NCI-H82 treated with DMSO at 0.1 percent for 48 hours (cell line): ENCODE results near the gene TAS2R3.
"Not testable (repeated sequence)": the region's sequence is repeated elsewhere in the genome, so short reads cannot be mapped to it uniquely, and the experiment has no call there.

ENCODE experiments used
- DNase-seq: peaks from one replicate; lab custom pipeline; 2025; ENCODE audit not compliant: unreplicated experiment; lab: John Stamatoyannopoulos, UW

The TAS2R3 gene, protein sequence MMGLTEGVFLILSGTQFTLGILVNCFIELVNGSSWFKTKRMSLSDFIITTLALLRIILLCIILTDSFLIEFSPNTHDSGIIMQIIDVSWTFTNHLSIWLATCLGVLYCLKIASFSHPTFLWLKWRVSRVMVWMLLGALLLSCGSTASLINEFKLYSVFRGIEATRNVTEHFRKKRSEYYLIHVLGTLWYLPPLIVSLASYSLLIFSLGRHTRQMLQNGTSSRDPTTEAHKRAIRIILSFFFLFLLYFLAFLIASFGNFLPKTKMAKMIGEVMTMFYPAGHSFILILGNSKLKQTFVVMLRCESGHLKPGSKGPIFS

DNA sequence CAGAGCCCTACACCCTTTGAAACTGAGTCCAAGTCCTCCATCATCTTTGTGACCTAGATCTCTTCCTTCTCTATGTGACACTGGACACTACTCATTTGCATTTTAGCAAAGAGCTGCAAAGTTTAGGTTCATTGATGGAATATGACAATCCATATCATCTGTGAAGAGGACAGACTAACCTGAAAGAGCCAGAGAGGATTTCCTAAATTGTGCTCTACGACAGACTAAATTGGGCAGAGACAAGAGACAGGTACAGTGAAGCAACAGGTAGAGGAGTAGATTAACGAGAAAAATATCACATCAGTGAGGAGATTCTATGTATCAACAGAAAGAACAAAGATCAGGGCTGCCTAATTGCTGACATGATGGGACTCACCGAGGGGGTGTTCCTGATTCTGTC lies at the start of gene TAS2R3:
TAS2R3 (plus strand) TSS at position 301 of the 400 bp plus-strand sequence; CDS start at position 363, 62 bp downstream.
- no peak for DNase-seq

DNA sequence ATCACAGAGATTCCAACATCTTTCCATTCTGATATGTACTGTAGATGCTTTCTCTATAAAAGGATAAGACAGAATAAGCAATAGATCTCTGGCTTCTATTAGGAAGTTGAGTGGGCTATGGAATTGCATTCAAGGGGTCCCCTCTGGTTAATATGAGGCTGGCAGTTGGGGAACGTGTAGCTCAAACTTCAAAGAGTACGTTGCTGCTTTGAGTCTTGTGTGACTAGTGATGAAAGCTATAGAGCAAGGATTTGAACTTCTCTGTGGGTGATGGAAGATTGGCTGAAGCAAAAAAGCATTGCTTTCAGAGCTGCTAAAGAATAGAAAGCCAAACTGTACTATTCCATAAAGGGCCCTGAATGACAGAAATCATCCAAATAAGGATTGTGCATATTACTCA lies 49.3 kb upstream of the TAS2R3 start:
- DNase-seq: no peak

DNA sequence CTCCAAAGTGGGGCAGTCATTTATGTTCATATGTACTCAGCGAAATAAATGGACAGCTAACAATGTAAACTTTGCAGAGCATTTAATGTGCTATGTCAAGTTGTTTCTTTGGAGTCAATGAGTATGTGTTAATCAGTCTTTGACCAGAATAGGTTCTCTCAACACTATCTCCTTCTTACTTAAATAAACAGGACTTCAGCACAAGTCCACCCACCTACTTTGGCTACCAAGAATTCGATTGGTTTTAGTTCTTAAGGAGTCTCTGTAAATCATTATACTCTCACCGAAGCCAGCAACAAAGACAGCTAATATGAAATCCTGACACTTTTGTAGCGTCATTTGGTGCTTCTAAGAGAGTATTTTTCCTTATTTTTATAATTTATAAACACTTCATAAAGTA lies 48.9 kb upstream of the TAS2R3 start:
- no peak for DNase-seq

DNA sequence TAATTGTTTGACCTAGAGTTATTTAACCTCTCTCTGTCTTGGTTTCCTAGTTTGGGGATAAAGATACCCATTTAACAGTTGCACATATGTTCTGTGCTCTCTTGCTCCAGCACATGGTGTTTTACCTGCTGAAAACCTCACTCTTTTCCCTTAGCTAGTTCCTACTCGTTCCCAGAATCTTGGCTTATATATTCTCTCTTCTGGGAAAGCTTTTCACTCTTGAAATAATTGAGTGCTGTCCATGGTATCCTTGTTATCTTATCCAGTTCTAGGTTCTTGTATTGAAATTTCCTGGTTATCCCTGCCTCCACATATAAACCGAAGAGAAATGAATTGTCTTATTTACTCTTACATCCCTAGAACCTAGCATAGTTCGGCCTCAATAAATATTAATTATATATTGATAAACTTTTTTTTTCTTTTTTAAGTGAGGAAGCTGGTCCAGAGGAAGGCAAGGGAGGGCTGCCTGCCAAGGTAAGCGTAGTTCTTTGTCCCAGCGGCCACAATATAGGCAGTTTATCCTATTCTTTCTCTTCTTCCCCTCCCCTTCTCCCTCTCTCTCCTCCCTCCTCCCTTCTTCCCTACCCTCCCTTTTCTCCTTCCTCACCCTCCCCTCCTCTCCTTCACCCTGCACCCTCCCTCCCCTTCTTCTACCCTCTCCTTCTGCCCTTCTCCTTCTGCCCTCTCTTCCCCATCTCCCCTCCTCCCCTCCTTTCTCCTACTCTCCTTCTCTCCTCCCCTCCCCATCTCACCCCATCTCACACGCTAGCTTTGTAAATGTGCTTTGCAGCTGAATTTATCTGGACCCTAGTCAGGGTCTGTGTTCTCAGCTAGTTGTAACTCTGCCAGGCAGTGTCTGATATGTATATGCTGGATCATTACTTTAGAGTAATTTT lies 47.9 kb upstream of the TAS2R3 start:
- DNase-seq: no peak

DNA sequence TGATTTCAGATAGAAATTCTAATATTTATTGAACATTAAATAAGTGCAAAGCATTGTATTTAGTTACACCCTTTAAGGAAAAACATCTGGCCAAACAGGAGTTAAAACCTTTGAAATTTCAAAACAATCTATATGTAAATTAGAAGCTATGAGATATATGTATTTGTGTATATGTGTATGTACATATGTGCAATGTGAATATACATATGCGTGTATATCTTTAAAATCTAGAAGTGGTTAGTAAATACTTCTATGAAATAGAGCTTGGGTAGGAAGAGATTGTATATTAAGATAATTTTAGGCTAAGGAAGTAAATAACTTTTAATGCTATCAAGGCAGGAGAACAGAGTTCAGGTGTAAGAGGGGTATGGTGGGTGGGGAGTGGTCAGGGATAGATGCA lies 46.4 kb upstream of the TAS2R3 start:
- no peak for DNase-seq

DNA sequence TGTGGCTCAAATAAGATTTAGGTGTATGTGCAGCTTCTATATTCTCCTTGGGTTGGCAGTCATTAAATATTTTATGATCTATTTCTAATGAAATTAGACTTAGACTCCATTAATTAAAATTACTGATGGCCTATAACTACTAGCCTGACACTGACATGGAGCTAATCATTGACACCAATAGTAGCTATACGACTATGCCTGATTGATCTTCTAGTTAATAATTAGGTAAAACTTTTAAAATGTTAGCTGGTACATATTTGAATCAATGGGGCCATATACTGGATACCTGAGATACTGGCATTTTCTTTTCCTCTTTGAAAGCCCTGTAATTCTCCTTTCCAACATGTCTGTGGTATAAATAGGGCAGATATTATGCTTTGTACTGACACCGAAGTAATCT lies 41.4 kb upstream of the TAS2R3 start:
- no peak for DNase-seq

DNA sequence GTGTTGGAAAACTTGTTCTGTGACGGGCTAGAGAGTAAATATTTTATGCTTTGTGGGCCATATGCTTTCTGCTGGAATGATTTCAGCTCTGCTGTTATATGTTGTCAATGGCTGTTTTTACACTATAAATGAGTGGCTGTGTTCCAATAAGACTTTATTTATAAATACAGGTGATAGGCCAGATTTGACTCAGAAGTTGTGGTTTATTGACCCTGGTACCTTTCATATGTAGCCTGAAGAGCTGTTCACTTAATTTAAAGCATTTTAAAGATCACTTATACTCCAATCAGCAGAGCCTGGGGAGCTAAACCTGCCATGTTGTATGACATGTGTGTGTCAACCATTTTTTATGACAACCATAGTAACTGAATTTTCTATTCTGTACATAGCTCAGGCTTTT lies 34.9 kb upstream of the TAS2R3 start:
- DNase-seq: no peak

DNA sequence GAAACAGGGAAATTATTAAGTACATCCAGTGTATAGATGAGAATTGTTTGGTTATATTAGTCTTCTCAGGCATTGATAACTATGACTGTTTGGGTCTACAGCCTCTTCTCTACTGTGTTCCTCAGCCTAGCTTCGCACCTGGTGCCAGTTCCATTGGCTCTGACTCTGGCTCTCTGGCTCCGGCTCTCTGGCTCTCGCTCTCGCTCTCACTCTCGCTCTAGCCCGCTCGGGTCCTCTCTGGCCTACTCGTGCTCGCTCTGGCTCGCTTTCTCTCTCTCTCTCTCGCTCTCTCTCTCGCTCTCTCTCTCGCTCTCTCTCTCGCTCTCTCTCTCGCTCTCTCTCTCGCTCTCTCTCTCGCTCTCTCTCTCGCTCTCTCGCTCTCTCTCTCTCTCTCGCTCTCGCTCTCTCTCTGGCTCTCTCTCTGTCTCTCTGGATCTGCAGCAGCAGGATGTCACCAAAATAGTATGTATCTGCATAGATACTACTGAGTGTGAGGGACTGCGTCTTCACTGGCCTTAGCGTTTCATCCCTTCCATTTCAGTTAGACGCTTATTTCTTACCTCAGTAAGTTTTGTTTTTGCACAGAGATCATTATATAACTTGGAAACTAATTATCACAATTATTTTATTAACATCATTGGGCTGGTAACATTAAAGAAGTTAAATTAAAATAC lies 32.3 kb upstream of the TAS2R3 start:
- DNase-seq: no peak

DNA sequence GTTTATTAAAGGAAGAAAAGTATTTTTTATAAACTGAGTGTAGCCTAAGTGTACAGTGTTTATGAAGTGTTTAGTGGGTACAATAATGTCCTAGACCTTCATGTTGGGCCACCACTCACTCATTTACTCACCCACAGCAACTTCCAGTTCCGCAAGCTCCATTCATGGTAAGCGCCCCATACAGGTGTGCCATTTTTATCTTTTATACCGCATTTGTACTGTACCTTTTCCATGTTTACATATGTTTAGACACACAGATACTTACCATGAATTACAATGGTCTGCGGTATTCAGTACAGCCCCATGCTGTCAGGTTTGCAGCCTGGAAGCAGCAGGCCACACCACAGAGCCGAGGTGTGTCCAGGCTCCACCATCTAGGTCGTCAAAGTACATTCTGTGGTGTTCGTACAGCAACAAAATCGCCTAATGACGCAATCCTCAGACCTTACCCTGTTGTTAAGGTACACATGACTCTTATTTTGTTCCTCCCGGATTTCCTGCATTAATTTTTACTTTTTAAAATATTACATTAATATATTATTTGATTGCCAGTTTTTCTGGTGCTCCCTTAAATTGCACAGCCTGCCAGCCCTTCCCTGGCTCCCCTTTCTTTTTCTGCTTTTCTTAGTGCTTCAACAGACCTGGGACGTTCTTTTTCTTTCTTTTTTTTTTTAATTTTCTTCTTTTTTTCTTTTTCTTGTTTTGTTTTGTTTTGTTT lies 26.6 kb upstream of the TAS2R3 start:
- DNase-seq: no peak

DNA sequence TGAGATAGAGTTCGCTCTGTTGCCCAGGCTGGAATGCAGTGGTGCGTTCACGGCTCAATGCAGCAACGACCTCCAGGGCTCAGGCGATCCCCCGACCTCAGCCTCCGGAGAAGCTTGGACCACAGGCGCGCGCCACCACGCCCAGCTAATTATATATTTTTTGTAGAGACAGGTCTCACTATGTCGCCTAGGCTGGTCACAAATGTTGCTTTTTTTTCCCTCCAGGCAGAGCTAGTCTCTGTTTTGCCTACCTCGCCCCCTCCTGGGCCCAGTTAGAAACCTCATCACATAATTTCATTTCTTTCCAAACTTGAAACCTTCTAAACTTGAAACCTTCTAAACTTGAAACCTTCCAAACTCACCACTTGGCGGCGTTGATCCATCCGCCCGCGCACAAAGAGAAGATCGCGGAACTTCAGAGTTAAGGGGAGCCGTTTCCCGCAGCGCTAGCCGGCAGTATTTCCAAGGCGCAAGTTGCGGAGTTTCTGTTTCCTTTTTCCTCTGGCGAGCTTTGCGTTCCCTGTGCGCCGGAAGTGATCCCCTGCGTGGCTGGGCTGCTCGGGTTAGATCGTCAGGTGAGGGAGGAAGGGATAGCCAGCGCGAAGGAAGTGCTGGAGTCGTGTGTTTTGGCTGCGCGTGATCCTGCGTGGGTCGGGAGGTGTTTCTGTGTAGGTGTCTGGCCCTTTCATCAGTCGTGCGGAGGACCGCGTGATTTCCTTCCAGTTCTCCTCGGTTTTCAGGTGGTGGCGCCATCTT lies 25.9 kb upstream of the TAS2R3 start, which contains the start of gene SSBP1:
SSBP1 (plus strand) TSS at position 523 of the 756 bp plus-strand sequence. CDS start 809 bp downstream, outside the sequence.
- DNase-seq: peak; percentile 94

DNA sequence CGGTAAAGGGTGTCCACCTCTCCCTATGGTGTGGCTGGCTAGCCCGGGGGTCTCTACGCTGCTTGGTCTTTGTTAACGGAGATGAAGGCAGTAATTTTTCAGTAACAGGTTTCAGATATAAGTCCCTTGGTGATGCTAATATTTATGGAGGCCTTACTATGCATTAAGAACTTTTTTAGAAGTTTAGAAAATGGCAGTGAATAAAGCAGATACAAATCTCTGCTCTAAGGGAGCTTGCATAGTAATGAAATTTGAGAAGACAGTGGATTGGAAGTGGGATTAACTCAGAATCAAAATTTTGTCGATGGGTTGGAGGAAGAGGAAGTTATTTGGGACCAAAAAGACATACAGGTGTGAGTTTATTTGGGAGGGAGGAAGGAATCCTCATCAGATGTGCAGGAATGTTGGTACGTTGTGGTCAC lies 25.3 kb upstream of the TAS2R3 start:
- DNase-seq: no peak

DNA sequence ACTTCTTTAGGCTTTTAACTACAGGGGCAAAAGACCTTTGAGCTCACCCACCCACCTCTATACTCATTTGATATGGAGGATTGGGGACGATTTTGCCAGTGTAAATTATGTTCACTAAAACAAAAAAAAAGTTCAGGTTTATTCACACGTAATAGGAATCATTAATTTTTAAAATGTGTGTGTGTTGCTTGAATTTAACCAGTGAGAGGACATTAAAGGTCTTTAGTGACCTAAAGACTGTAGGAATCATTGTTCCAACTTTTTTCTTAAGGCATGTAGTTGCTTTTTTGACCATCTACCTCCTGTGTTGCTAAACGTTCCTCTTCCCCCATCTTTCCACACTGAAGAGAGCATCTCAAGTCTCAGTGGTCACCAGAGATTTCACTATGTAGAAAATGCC lies 24.6 kb upstream of the TAS2R3 start:
- no peak for DNase-seq

DNA sequence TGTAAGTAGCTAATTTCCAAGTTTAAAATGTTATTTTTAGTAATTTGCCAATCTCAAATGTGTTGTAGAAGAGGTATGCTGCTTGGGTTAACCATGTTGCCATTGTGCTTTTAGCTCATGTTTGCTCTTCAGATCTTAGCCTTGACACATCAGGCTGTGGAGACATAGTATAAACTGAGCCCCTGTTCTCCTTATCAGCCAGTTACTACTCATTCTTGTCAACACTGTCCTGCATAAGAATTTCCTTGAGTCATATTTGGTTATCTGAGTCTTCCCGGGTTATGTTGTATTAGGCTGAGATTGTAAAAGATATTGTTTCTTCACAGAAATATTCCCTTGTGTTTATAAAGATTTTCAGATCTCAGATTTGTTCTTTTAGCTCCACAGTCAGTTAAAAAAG lies 21.7 kb upstream of the TAS2R3 start:
- no peak for DNase-seq

DNA sequence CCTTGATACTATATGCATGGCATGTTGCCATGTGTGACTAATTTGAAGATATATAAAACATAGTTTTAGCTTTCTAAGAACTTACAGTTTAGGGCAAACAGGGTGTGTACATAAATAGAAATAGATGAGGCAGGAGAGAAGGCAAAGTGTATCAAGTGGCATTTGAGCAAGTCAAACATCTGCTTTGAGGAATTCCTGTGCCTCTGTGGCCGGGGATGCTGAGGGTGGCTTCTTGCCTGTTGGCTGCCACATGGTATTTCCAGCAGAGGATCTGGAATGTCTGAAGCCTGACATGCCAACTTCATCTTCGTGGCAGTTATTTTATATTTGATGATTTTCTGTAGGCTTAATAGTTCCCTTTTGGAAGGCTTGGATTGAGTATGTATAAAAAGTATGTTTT lies 19.8 kb upstream of the TAS2R3 start:
- DNase-seq: no peak

DNA sequence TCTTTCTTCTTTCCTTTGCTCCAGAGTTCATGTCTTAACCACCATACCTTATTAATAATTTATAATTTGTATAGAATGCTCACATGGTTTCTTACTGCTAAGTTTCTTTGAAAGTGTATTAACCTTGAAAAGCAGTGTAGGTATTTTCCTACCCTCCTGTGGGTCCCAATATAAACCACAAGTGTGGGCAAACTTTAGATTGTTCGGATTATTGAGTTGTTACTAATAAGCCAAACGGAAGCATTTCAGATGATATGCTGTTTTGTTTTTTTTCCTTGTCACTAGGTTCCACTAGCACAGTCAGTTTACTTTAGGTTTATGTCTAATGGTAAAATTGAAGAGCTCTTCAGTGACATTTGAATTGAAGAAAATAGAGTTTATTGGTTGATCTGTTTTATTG lies 15.5 kb upstream of the TAS2R3 start:
- DNase-seq: no peak

DNA sequence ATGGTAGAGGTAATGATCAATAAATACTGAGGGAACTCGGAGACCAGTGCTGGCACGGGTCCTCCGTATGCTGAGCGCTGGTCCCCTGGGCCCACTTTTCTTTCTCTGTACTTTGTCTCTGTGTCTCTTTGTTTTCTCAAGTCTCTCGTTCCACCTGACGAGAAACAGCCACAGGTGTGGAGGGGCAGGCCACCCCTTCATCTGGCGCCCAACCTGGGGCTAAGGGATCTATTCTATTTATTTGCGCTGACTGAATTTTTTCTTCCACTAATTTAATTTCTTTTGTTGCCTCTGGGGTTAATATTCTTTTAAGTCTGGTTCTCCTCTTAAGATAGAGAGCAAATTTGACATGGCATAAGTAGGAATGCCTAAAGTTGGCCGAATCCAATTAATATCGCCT lies 12.0 kb upstream of the TAS2R3 start:
- DNase-seq: not testable (repeated sequence)

DNA sequence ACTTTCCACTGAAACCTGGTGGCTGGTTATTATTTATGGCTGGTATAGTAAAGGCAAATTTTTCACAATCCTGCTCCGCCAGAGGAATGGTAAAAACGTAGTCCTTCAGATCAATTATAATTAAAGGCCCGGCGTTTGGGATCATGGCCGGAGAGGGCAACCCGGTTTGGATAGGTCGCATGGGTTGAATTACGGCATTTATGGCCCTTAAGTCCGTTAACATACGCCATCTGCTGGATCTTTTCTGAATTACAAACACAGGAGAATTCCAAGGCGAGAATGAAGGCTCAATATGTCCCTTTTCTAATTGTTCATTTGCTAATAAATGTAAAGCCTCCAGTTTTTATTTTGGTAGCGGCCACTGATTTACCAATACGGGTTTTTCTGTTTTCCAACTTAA lies 11.3 kb upstream of the TAS2R3 start:
- no peak for DNase-seq

DNA sequence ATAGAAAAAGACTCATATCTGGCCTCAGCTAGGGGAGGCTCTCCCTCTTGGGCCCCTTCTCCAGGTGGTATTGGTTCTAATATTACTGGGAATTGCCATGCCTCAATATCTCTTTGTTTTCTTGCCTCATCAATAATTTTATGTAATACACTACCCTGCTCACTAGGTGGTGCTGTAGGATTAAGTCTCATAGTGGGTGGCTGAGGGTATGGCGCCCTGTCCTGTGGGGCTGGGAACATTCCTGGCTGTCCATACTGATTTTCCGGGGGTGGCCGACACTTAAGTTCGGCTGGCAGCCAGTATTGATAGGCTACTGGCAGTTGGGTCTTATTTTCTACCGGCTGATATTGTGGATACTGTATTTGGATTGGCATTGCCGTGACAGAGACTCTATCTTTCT lies 9.0 kb upstream of the TAS2R3 start:
- DNase-seq: no peak

DNA sequence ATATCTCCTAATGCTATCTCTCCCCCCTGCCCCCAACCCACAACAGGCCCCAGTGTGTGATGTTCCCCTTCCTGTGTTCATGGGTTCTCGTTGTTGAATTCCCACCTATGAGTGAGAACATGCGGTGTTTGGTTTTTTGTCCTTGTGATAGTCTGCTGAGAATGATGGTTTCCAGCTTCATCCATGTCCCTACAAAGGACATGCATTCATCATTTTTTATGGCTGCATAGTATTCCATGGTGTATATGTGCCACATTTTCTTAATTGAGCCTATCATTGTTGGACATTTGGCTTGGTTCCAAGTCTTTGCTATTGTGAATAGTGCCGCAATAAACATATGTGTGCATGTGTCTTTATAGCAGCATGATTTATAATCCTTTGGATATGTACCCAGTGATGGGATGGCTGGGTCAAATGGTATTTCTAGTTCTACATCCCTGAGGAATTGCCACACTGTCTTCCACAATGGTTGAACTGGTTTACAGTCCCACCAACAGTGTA lies 6.2 kb downstream of the TAS2R3 start:
- DNase-seq: not testable (repeated sequence)

DNA sequence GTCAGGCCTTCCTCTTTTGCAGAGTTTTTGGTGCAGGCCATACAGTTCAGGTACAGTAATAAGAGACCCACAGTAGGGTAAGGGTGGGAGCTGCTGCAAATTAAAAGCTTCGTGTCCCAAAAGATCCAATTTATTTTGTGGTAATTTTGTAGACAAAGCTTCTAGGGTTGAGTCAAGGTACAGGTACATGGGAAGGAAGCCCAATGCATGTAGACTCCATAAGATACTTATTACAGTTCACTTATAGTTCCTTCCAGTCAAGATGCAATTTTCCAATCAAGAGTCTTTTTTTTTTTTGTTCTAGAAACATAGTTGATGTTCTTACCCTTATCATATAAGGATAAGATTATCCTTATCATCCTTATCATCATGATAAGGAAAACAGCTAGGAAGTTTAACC lies 12.5 kb downstream of the TAS2R3 start, which contains the start of gene TAS2R4:
TAS2R4 (plus strand) TSS at position 301 of the 400 bp plus-strand sequence. CDS start 1,815 bp downstream, outside the sequence.
- no peak for DNase-seq
